Activated CD8-positive, alpha-beta memory T cell treated with anti-CD3 and anti-CD28 coated beads for 1 hour (primary cell): ENCODE data around the gene TFDP1.
"Not testable (repeated sequence)": the region's sequence is repeated elsewhere in the genome, so short reads cannot be mapped to it uniquely, and the experiment has no call there.

Experiments
- DNase-seq, 2 donors: peaks; one replicate each; pipeline ENCODE4 v3.0.0-alpha.2; 2020; ENCODE audit warnings: low read depth in 1 of 2; ENCODE audit errors: extremely low read depth in 1 of 2

Gene TFDP1

GRCh38 chr13:113594066-113594821, 9.7 kb downstream of the TFDP1 start:
- not testable (repeated sequence) for DNase-seq

- no peak for DNase-seq
Observed at GRCh38 chr13:113595131-113595530, 10.6 kb downstream of the TFDP1 start.

- DNase-seq: no peak
Observed at GRCh38 chr13:113596321-113597200, 12.0 kb downstream of the TFDP1 start.

- no peak for DNase-seq
Observed at GRCh38 chr13:113597391-113598080, 13.0 kb downstream of the TFDP1 start.

- no peak for DNase-seq
Observed at GRCh38 chr13:113598081-113598410, 13.5 kb downstream of the TFDP1 start.

GRCh38 chr13:113598481-113598880, 13.9 kb downstream of the TFDP1 start:
- no peak for DNase-seq

GRCh38 chr13:113599391-113599790, 14.8 kb downstream of the TFDP1 start:
- no peak for DNase-seq

- no peak for DNase-seq
Observed at GRCh38 chr13:113601166-113602070, 16.9 kb downstream of the TFDP1 start.

- no peak for DNase-seq
Observed at GRCh38 chr13:113602291-113602988, 17.9 kb downstream of the TFDP1 start.

- DNase-seq: no peak
Observed at GRCh38 chr13:113603116-113603710, 18.7 kb downstream of the TFDP1 start.

- no peak for DNase-seq
Observed at GRCh38 chr13:113604186-113604585, 19.6 kb downstream of the TFDP1 start.

- DNase-seq: no peak
Observed at GRCh38 chr13:113605461-113605860, 20.9 kb downstream of the TFDP1 start.

- no peak for DNase-seq
Observed at GRCh38 chr13:113605866-113606438, 21.4 kb downstream of the TFDP1 start.

- no peak for DNase-seq
Observed at GRCh38 chr13:113607056-113607888, 22.7 kb downstream of the TFDP1 start.

- no peak for DNase-seq
Observed at GRCh38 chr13:113607889-113608635, 23.5 kb downstream of the TFDP1 start.

GRCh38 chr13:113608967-113609533, 24.5 kb downstream of the TFDP1 start:
- no peak for DNase-seq

GRCh38 chr13:113609616-113610015, 25.1 kb downstream of the TFDP1 start:
- no peak for DNase-seq
